ENCODE measurements around the gene PAXIP1. TPM values are rescaled to one million over a fixed set of nuclear protein-coding genes. Genes with fewer than 3 reads are reported as not detected.

Gene PAXIP1
- total RNA-seq, 1 donor from 2014 or later, result 38.9 TPM

DNA sequence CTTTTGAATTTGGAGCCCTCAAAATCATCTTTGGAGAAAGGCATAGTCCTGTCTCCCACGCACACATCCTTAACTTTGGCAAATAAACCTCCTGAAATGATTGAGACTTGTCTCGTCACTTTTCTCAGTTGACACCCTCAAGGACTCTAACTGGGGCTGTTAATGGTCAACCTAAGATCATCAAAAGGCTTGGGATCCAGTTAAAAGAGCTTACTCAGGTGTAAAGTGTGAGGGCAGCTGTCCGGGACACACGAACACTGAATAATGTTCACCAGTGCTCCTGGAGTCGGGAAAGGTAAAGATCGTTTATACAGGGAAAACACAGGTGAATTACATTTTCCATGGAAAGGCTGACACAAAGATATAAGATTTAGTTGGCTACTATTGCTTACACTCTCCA is 84.7 kb downstream of the PAXIP1 start:
- H3K27me3 Mint-ChIP-seq, result peaks cover 14% of the 10 kb centered on the region
- DNase-seq, result no peak
- intact Hi-C loops (cut with micrococcal nuclease), result no loop called here
- no peak overlapping the region for H3K4me3 Mint-ChIP-seq
- no peaks in the 10 kb centered on the region for H3K36me3 Mint-ChIP-seq (ENCODE audit: low read depth)
- H3K9me3 Mint-ChIP-seq, result no peaks in the 10 kb centered on the region
- no peak overlapping the region for H3K27ac Mint-ChIP-seq
- peaks cover 4% of the 10 kb centered on the region for H3K4me1 Mint-ChIP-seq

DNA sequence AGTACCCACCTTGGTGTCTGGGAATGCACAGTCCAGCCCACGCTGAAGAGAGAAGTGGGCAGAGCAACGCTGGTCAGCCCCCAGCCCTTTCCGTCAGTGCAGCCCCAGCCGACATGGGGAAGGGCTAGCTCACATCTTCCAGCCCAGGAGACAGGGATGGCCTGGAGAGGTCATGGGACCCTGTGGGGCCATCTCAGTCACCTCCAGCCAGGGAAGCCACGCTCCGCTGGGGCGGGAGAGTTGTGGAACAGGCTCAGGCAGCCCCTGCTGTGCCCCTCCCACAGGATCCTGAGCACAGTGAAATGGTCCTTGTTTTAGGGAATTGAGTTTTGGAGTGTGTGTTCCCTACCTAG is 85.1 kb downstream of the PAXIP1 start:
- no peaks in the 10 kb centered on the region for H3K9me3 Mint-ChIP-seq
- no peaks in the 10 kb centered on the region for H3K36me3 Mint-ChIP-seq (ENCODE audit: low read depth)
- no peak for DNase-seq
- peaks cover 11% of the 10 kb centered on the region for H3K27me3 Mint-ChIP-seq
- intact Hi-C loops (cut with micrococcal nuclease), result no loop called here
- H3K27ac Mint-ChIP-seq, result no peak overlapping the region
- H3K4me1 Mint-ChIP-seq, result peaks cover 4% of the 10 kb centered on the region
- H3K4me3 Mint-ChIP-seq, result no peak overlapping the region

DNA sequence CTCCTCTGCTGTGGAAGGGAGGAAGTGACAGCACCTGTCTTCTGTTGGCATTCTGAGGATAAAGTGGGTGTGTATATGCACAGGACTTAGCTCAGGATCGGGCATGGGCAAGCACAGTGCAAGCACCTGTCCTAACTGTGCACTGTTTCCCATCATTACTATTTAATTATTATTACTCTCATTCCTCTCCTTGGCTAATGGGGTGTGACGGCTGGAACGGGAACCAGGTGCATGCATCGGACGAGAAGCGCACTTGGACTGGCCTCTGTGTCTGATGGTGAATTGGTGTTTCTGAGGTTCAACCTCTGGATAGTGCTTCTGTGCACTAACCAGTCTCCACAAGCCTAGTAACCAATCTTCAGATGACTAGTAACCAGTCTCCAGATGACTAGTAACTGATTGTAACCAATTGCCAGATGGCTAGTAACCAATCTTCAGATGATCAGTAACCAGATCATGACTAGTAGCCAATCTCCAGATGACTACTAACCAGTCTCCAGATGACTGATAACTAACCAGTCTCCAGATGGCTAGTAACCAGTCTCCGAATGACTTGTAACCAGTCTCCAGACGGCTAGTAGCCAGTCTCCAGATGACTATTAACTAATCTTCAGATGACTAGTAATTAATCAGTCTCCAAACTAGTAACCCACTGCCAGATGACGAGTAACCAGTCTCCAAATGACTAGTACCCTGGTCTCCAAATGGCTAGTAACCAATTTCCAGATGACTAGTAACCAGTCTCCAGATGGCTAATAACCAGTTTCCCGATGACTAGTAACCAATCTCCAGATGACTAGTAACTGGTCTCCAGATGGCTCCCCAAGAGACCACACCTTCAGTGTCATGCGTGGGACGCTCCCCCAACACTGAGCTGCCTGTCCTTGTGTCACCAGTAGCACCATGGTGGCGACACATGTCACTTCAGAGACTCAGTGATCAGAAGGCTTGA is 85.8 kb downstream of the PAXIP1 start:
- Mint-ChIP-seq H3K27ac (no peak overlapping the region), H3K9me3 (no peaks in the 10 kb centered on the region), H3K4me3 (no peak overlapping the region), H3K4me1 (peaks cover 4% of the 10 kb centered on the region), H3K27me3 (peaks cover 11% of the 10 kb centered on the region), H3K36me3 (ENCODE audit: low read depth) (no peaks in the 10 kb centered on the region)
- DNase-seq, result no peak
- intact Hi-C loops (cut with micrococcal nuclease), result no loop called here

DNA sequence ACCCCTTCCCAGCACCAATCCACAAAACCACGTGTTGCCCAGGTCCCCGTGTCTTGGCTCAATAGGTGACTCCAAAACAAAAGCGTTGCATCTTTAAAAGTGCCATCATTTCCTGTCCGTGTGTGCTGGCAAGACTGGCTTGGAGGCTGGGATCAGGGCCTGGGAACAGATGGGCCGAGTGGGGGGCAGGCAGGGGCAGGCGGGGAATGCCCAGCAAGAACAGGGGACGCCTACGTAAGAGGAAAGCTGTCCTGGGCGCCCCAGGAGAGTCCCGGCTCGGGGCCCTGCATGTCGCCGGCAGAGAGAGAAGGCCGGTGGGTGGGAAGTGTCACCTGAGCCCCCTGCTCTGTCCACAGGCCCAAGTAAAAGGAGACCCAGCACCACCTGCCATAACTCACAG is 86.5 kb downstream of the PAXIP1 start:
- no peaks in the 10 kb centered on the region for H3K36me3 Mint-ChIP-seq (ENCODE audit: low read depth)
- intact Hi-C loops (cut with micrococcal nuclease), result no loop called here
- peaks cover 9% of the 10 kb centered on the region for H3K27me3 Mint-ChIP-seq
- H3K4me3 Mint-ChIP-seq, result no peak overlapping the region
- DNase-seq, result no peak
- no peaks in the 10 kb centered on the region for H3K9me3 Mint-ChIP-seq
- peaks cover 4% of the 10 kb centered on the region for H3K4me1 Mint-ChIP-seq
- no peak overlapping the region for H3K27ac Mint-ChIP-seq

DNA sequence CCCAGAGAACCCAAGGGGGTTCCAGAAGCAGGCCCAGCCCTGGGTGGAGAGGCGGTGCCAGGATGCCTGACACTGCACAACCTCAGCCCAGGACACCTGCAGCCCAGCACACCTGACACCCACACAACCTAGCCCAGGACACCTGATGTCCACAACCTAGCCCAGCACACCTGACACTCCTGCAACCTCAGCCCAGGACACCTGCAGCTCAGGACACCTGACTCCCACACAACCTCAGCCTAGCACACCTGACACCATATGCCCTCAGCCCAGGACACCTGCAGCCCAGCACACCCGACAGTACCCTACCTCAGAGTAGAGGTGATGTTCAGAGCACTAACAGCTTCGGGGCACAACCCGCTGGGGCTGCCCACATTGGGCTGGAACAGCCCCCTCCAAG is 87.3 kb downstream of the PAXIP1 start:
- no peak overlapping the region for H3K27ac Mint-ChIP-seq
- peaks cover 9% of the 10 kb centered on the region for H3K27me3 Mint-ChIP-seq
- no peaks in the 10 kb centered on the region for H3K36me3 Mint-ChIP-seq (ENCODE audit: low read depth)
- peaks cover 4% of the 10 kb centered on the region for H3K4me1 Mint-ChIP-seq
- intact Hi-C loops (cut with micrococcal nuclease), result no loop called here
- DNase-seq, result no peak
- no peak overlapping the region for H3K4me3 Mint-ChIP-seq
- H3K9me3 Mint-ChIP-seq, result no peaks in the 10 kb centered on the region

DNA sequence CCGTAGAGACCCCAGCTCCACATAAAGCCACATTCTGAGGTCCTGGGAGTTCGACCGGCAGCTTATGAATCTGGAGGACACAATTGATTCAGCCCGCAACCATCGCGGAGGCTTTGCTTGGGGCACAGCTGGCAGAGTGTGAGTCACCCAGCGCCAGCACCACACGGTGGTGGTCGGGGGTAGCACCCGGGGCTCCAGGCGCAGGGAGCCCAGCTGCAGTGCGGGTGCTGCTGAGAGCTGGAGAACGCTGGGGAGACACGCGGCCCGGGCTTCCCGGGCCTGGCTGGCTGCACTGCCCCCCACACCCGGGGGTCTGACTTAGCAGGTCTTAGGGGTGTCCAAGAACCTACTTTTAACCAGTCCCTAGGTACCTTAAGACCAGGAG is 87.9 kb downstream of the PAXIP1 start:
- Mint-ChIP-seq H3K27me3 (peaks cover 9% of the 10 kb centered on the region), H3K4me3 (no peak overlapping the region), H3K27ac (no peak overlapping the region), H3K9me3 (no peaks in the 10 kb centered on the region), H3K36me3 (ENCODE audit: low read depth) (no peaks in the 10 kb centered on the region), H3K4me1 (peaks cover 4% of the 10 kb centered on the region)
- intact Hi-C loops (cut with micrococcal nuclease), result no loop called here
- DNase-seq, result no peak

- Mint-ChIP-seq H3K4me3 (no peak overlapping the region), H3K4me1 (peaks cover 4% of the 10 kb centered on the region), H3K9me3 (no peaks in the 10 kb centered on the region), H3K36me3 (ENCODE audit: low read depth) (no peaks in the 10 kb centered on the region), H3K27ac (no peak overlapping the region), H3K27me3 (peaks cover 9% of the 10 kb centered on the region)
- intact Hi-C loops (cut with micrococcal nuclease), result no loop called here
- DNase-seq, result no peak
These were observed 88.5 kb downstream of the PAXIP1 start for GRCh38 chr7:154914308-154914995.

DNA sequence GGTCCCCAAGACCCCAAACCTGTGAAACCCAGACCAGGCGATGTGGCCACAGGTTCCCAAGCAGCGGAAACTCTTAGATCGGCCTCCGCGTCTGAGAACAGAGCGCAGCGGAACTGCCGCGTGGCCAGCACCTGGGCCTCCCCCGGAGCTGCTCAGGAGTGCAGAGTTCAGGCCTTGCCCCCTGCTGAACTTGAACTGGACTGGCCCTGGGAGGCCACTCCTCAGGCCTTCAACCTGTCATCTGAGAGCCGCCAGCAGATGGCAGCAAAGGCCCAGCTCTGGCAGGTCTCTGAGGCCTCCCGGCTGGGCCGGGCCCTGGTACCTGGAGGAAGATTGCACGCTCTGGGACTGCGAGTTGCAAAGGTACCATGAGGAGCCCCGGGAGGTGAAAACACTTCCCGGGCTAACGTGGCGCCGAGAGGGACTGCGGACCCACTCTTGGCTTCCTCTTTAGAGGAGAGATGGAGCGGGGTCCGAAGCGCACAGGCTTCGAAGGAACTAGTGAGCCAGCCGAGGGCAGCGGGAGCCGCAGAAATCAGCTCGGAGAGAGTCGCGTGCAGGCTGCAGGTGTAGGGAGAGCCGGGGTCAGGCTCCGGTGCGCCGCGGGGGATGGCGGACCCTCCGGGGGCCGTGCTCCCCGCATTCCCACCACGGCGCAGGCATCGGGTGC is 89.2 kb downstream of the PAXIP1 start:
- intact Hi-C loops (cut with micrococcal nuclease), result loop anchor here (1.0 to 2.0 kb wide), 2 partner anchors 13 to 40 kb away; no protein-coding TSS in a partner anchor
- H3K27me3 Mint-ChIP-seq, result peaks cover 9% of the 10 kb centered on the region

DNA sequence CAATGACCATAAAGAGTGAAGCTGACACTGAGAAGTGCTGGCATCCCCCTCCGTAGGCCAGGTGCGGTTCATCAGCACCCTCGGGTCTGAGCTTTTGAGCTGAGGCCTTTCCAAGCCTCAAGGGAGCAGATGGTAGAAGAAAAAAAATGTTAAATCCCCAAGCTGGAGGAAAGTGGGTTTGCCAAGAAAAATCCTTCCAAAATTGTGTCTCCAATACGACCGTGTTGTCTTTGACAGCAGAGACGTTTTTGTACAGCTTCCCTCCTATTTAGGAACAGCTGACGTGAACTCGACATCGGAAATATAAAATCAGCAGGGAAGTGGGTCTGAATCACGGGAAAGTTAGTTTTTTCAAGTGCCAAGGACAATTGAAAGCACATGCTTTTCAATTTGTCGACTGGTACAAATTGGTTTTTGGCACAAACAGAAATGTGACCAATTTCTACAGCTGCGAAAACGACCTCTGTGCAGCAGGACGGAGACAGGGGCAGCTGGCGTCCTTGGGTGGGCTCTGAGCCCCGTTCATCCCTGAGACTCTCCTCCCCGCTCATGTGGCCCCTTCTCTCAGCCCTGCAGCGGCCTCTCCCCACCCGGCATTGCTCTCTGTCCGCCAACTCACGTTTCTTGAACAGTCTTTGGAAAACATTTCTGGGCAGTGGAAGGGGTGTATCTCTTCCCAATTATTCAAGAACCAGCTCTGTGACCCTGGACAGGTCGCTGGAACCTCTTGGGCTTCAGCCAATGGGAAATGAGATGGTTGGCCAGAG is 89.9 kb downstream of the PAXIP1 start:
- peaks cover 4% of the 10 kb centered on the region for H3K4me1 Mint-ChIP-seq
- no peaks in the 10 kb centered on the region for H3K9me3 Mint-ChIP-seq
- no peak overlapping the region for H3K27ac Mint-ChIP-seq
- H3K27me3 Mint-ChIP-seq, result peaks cover 9% of the 10 kb centered on the region
- no peak for DNase-seq
- H3K36me3 Mint-ChIP-seq (ENCODE audit: low read depth), result no peaks in the 10 kb centered on the region
- no peak overlapping the region for H3K4me3 Mint-ChIP-seq
- intact Hi-C loops (cut with micrococcal nuclease), result loop anchor here (1.0 to 2.0 kb wide), 2 partner anchors 14 to 40 kb away; no protein-coding TSS in a partner anchor

More for the DNA sequence above, 89.2 kb downstream of the PAXIP1 start:
- Mint-ChIP-seq H3K36me3 (ENCODE audit: low read depth) (no peaks in the 10 kb centered on the region), H3K4me3 (peak overlapping the region; percentile 82), H3K4me1 (peaks cover 4% of the 10 kb centered on the region), H3K9me3 (no peaks in the 10 kb centered on the region), H3K27ac (peak overlapping the region; percentile 37)
- DNase-seq, result peak; percentile 96

- Mint-ChIP-seq H3K4me1 (peaks cover 4% of the 10 kb centered on the region), H3K27me3 (peaks cover 9% of the 10 kb centered on the region), H3K9me3 (no peaks in the 10 kb centered on the region), H3K36me3 (ENCODE audit: low read depth) (no peaks in the 10 kb centered on the region), H3K27ac (no peak overlapping the region), H3K4me3 (no peak overlapping the region)
- intact Hi-C loops (cut with micrococcal nuclease), result loop anchor here (2.0 kb wide), 1 partner anchor 15 kb away; no protein-coding TSS in a partner anchor
- no peak for DNase-seq
These were observed 91.0 kb downstream of the PAXIP1 start for GRCh38 chr7:154911862-154912455.

DNA sequence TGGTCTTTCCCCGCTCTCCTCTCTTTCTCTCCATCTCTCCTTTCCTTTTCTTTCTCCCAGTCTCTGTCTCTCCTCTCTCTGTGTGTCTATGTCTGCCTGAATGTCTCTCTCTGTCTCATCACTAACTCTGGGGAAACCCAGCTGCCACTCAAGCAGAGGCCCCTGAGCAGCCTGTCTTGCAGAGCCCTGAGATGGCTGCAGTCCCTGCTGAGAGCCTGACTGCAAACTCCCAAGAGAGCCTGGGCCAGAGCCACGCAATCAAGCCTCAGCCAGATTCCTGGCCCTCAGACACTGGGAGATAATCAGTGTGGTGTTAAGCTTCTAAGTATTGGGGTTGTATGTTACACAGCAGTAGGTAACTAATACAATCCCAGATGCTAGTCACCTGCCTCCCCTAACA is 91.5 kb downstream of the PAXIP1 start:
- H3K4me3 Mint-ChIP-seq, result no peak overlapping the region
- DNase-seq, result no peak
- intact Hi-C loops (cut with micrococcal nuclease), result no loop called here
- H3K27me3 Mint-ChIP-seq, result peaks cover 9% of the 10 kb centered on the region
- peaks cover 4% of the 10 kb centered on the region for H3K4me1 Mint-ChIP-seq
- H3K9me3 Mint-ChIP-seq, result no peaks in the 10 kb centered on the region
- no peaks in the 10 kb centered on the region for H3K36me3 Mint-ChIP-seq (ENCODE audit: low read depth)
- H3K27ac Mint-ChIP-seq, result no peak overlapping the region

DNA sequence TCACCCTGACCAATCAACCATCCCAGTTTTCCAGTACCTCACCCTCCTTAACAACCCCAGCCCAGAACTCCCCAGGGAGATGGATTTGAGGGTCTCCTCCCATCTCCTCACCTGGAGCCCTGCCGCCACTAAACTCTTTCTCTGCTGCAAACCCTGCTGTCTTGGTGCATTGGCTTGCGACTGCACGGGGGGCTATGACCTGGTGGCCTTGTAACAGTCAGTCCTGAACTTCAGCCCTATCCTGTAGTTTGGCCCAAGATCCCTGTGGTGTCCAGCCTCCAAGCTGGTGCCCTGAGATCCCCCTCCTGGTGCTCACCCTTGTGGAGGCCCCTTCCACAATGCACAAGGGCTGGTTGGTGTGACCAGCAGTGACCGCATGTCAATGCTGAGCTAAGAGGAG is 91.9 kb downstream of the PAXIP1 start:
- Mint-ChIP-seq H3K27ac (no peak overlapping the region), H3K27me3 (peaks cover 9% of the 10 kb centered on the region), H3K4me3 (no peak overlapping the region), H3K9me3 (no peaks in the 10 kb centered on the region), H3K36me3 (ENCODE audit: low read depth) (no peaks in the 10 kb centered on the region), H3K4me1 (peaks cover 4% of the 10 kb centered on the region)
- intact Hi-C loops (cut with micrococcal nuclease), result no loop called here
- DNase-seq, result no peak

GRCh38 chr7:154910125-154910524 is 92.8 kb downstream of the PAXIP1 start:
- Mint-ChIP-seq H3K27me3 (peaks cover 6% of the 10 kb centered on the region), H3K4me1 (peaks cover 4% of the 10 kb centered on the region), H3K36me3 (ENCODE audit: low read depth) (no peaks in the 10 kb centered on the region), H3K9me3 (no peaks in the 10 kb centered on the region), H3K4me3 (no peak overlapping the region), H3K27ac (no peak overlapping the region)
- no peak for DNase-seq
- intact Hi-C loops (cut with micrococcal nuclease), result no loop called here
